GM15510 (cell line): Measurements from ENCODE around the gene NCKAP5L.

Experiments used
- POLR2A ChIP-seq: IDR thresholded peaks from 3 replicates; pipeline ENCODE4 v1.6.1; 2011; ENCODE audit warnings: borderline replicate concordance; ENCODE audit not compliant: insufficient read length; ENCODE audit errors: extremely low read depth

Gene NCKAP5L

GRCh38 chr12:49761677-49762467, 66.3 kb downstream of the NCKAP5L start:
- TF ChIP-seq POLR2A = no peak

- TF ChIP-seq POLR2A = no peak
Observed at GRCh38 chr12:49750996-49751393, 77.2 kb downstream of the NCKAP5L start.

DNA sequence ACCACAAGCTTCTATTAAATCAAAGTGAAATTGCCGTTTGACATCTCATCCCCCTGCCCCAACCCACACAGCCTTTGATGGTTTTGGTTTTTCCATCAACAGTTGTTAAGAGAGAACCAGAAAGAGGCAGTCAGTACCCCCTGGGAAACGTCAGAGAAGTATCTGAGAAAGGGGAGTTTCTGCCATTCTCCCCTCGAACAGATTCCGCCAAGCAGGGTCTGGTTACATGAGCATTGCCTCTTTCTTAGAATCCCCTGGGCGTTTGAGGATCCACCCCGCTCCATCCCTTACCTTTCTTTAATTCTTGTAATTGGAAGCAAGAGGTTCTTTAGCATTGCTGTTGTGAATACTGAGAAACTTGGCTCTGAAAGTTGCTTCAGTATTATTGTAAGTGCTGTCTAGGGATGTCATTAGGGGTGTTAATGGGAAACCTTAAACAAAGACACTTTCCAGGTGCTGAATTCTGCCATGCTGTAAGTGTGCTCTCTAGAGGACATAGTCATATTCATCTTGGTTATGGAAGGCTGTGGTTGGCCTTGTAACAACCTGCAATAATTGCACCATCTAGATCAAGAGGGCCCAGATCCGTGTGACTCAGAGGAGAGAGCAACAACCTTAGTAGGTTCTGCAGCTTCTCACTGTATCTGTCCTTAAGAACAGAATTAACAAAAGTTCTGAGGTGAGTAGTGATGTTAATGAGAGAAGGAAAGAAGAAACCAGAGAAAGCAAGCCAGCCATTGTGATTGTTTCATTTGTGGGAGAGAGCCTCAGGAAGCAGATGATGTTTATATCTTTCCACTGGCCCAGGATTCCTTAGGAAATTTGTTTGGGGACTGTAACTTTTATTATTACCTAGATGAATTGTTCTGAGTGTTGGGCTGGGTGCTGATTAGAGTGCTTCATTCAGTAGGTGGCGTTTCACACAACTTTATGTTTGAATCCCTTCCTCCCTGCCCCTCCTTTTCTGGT, 77.9 kb downstream of the NCKAP5L start:
- TF ChIP-seq POLR2A = no peak

GRCh38 chr12:49748800-49749199, 79.4 kb downstream of the NCKAP5L start:
- no peak for TF ChIP-seq POLR2A

- TF ChIP-seq POLR2A = no peak
Observed at GRCh38 chr12:49748306-49748705, 79.9 kb downstream of the NCKAP5L start.

DNA sequence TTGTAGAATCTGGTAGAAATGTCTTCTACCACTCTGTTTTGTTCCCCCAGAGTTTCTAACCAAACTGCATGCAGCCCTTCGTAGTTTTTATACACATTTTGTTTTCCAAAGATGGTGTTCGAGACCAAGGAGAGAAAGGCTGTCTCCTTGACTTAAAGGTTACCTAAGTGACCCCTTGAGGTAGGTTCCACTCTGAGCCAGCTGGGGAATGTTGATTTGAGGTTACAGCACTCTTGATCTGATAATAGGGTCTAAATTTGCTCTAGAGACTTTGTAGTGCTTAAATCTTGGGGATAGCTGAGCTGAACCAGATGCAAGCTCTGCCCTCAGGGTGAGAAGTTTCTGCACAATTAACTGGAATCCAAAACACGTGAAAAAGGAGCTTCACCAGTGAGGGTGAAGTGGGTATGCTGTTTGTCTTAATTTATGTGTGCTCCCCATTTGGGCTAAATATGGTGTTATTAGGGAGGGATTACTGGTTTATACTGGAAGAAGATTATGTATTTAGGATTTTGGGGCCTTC, 83.8 kb downstream of the NCKAP5L start:
- no peak for TF ChIP-seq POLR2A

DNA sequence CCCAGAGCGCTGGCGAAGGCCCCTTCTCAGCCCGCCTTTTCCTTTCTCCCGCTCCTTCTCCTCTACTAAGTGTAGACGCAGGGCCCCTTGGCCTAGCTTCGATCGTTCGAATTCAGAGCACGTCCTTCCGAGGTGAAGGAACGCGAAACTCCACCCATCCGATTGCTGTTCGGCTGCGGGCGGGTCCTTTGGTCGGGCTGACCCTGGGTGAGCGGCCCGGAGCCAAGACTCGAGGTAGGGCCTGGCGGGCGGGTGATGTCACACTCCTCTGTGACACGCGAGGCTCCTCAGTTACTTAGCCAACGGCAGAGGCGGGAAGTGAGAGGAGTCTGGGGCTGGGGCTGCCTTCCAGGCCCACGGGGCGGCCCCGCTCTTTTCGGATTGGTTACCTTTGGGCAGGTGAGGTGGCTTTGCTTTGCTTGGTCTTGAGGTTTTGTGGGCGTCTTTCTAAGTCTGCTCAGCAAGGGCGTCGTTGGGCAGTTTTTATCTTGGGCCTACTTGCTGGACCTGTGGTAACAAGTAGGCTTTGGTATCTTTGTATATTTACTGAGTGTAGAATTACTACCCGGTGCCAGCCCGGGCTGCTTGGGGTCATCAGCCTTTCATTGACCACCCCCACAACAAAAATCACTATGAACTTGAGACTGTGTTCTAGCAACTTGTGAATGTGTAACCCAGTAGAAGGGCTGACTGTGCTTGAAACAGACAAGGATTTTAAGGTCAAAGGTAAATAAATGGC, 86.2 kb downstream of the NCKAP5L start:
- TF ChIP-seq POLR2A = peak; percentile 36
